Neural cell (in vitro differentiated cells): ENCODE results near the gene REEP6. TPM values are rescaled to one million over a fixed set of nuclear protein-coding genes. Genes with fewer than 3 reads are reported as not detected.

Experiments used
- H2AFZ ChIP-seq: fragments of 200-600, 300-800 bp; sonication (generic), shearing (Covaris generic); 2 replicates; pipeline ENCODE4 v1.6.0; 2014; ENCODE audit warnings: low read depth, mild to moderate bottlenecking, antibody characterized with exemption, low read length, moderate library complexity
- H3F3A ChIP-seq: fragments of 200-600 bp; shearing (Covaris generic); 2 replicates; pipeline ENCODE4 v1.6.1; 2016; ENCODE audit warnings: mild to moderate bottlenecking, moderate library complexity, mixed read lengths, antibody characterized with exemption, low read length; ENCODE audit not compliant: insufficient read depth, poor library complexity, severe bottlenecking
- H3K27ac ChIP-seq: fragments of 200-600, 300-800 bp; sonication (generic), shearing (Covaris generic); 2 replicates; pipeline ENCODE4 v1.5.1; 2014; ENCODE audit warnings: mild to moderate bottlenecking, low read length, moderate library complexity
- H3K27me3 ChIP-seq: fragments of 300-800, 200-600 bp; sonication (generic), shearing (Covaris generic); 2 replicates; pipeline ENCODE4 v1.6.0; 2014; ENCODE audit warnings: mild to moderate bottlenecking, low read depth, low read length, moderate library complexity; ENCODE audit not compliant: insufficient read depth
- H3K36me3 ChIP-seq: fragments of 300-800, 200-600 bp; sonication (generic), shearing (Covaris generic); 2 replicates; pipeline ENCODE4 v1.5.1; 2014; ENCODE audit warnings: mild to moderate bottlenecking, antibody characterized with exemption, low read length, moderate library complexity; ENCODE audit not compliant: insufficient read depth
- H3K4me2 ChIP-seq: fragments of 300-800, 200-600 bp; sonication (generic), shearing (Covaris generic); 2 replicates; pipeline ENCODE4 v1.6.0; 2014; ENCODE audit warnings: mild to moderate bottlenecking, low read length
- H3K4me3 ChIP-seq: fragments of 300-800, 200-600 bp; sonication (generic), shearing (Covaris generic); 2 replicates; pipeline ENCODE4 v1.5.1; 2014; ENCODE audit warnings: mild to moderate bottlenecking, low read length, moderate library complexity
- H3K79me2 ChIP-seq: fragments of 200-600 bp; shearing (Covaris generic); replicated peaks from 2 replicates; pipeline ENCODE4 v1.6.0; 2014; ENCODE audit warnings: mild to moderate bottlenecking, low read length, moderate library complexity; ENCODE audit not compliant: insufficient read depth
- H3K9ac ChIP-seq: fragments of 300-800, 200-600 bp; sonication (generic), shearing (Covaris generic); 2 replicates; pipeline ENCODE4 v1.6.1; 2016; ENCODE audit warnings: mild to moderate bottlenecking, low read length, mixed read lengths
- H3K9me2 ChIP-seq: fragments of 200-600 bp; shearing (Covaris generic); 2 replicates; pipeline ENCODE4 v1.6.1; 2016; ENCODE audit warnings: mild to moderate bottlenecking, low read length, mixed read lengths; ENCODE audit not compliant: insufficient read depth
- H3K9me3 ChIP-seq: fragments of 200-600, 300-800 bp; sonication (generic), shearing (Covaris generic); 2 replicates; pipeline ENCODE4 v1.6.1; 2016; ENCODE audit warnings: mild to moderate bottlenecking, mixed run types, low read length, moderate library complexity, mixed read lengths
- H4K20me1 ChIP-seq: fragments of 200-600 bp; shearing (Covaris generic); 2 replicates; pipeline ENCODE4 v1.6.1; 2016; ENCODE audit warnings: mild to moderate bottlenecking, mixed run types; ENCODE audit not compliant: insufficient read depth
- CTCF ChIP-seq: fragments of 450-650 bp; IDR thresholded peaks from 2 replicates; pipeline ENCODE4 v1.5.1; 2014; ENCODE audit warnings: antibody characterized with exemption, mild to moderate bottlenecking, moderate library complexity; ENCODE audit not compliant: poor library complexity, severe bottlenecking
- EP300 ChIP-seq: fragments of 450-650 bp; conservative IDR thresholded peaks from 2 replicates; pipeline ENCODE4 v1.6.1; 2014; ENCODE audit warnings: antibody characterized with exemption, mild to moderate bottlenecking, moderate library complexity; ENCODE audit not compliant: poor library complexity, severe bottlenecking
- EZH2 ChIP-seq: fragments of 200-600, 300-800 bp; shearing (Covaris generic), sonication (generic); IDR thresholded peaks from 2 replicates; pipeline ENCODE4 v1.6.1; 2014; ENCODE audit warnings: antibody characterized with exemption, low read length, borderline replicate concordance, mild to moderate bottlenecking; ENCODE audit not compliant: insufficient read depth, poor library complexity, severe bottlenecking
- MXI1 ChIP-seq: fragments of 450-650 bp; conservative IDR thresholded peaks from 2 replicates; pipeline ENCODE4 v1.6.1; 2014; ENCODE audit warnings: antibody characterized with exemption, mild to moderate bottlenecking; ENCODE audit not compliant: poor library complexity, severe bottlenecking
- POLR2AphosphoS5 ChIP-seq: IDR thresholded peaks from 2 replicates; pipeline ENCODE4 v1.6.1; 2012
- RAD21 ChIP-seq: fragments of 450-650 bp; conservative IDR thresholded peaks from 2 replicates; pipeline ENCODE4 v1.6.1; 2014; ENCODE audit warnings: antibody characterized with exemption, mild to moderate bottlenecking, moderate library complexity
- REST ChIP-seq: IDR thresholded peaks from 2 replicates; pipeline ENCODE4 v1.6.1; 2012; ENCODE audit warnings: borderline replicate concordance
- SMC3 ChIP-seq: fragments of 450-650 bp; conservative IDR thresholded peaks from 2 replicates; pipeline ENCODE4 v1.6.1; 2014; ENCODE audit warnings: antibody characterized with exemption, mild to moderate bottlenecking, moderate library complexity; ENCODE audit not compliant: poor library complexity
- TAF1 ChIP-seq: IDR thresholded peaks from 2 replicates; pipeline ENCODE4 v1.6.1; 2012; ENCODE audit warnings: low read depth
- polyA plus RNA-seq: library from polyadenylated mRNA; depleted of rRNA; stranded (reverse); fragments of >200 nt; gene quantifications from 2 replicates; pipeline ENCODE4 v1.2.3, GENCODE V29; 2014

Gene REEP6
- polyA plus RNA-seq, 1 donor from 2014 or later = 10.7 TPM

DNA sequence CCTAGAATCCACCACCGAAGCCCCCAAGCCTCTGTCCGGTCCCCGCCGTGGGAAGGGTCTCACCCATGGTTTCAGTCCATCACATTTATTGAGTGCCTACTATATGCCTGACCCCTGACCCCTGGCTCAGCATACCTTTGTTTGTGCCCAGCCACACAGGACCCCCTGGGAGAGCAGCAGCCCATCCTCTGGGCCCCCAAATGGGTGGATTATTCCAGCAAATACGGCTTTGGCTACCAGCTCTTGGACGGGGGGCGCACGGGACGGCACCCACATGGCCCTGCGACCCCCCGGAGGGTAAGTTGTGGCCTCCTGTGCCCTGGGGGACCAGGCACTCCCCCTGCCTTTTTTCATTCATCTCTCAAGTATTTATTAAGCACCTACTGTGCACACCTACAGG, 40.6 kb downstream of the REEP6 start:
- H3K9ac ChIP-seq = no peak overlapping the region
- no peaks in the 10 kb centered on the region for H4K20me1 ChIP-seq
- no peaks in the 10 kb centered on the region for H3F3A ChIP-seq
- no peak for TF ChIP-seq POLR2AphosphoS5
- TF ChIP-seq REST = no peak
- TF ChIP-seq SMC3 = no peak
- no peak for TF ChIP-seq TAF1
- no peak for TF ChIP-seq RAD21
- no peak for TF ChIP-seq MXI1
- TF ChIP-seq EP300 = no peak
- TF ChIP-seq CTCF = no peak
- no peak for TF ChIP-seq EZH2
- no peak overlapping the region for H2AFZ ChIP-seq
- H3K36me3 ChIP-seq = no peaks in the 10 kb centered on the region
- H3K27ac ChIP-seq = no peak overlapping the region
- no peak overlapping the region for H3K4me2 ChIP-seq
- no peak overlapping the region for H3K4me3 ChIP-seq
- H3K9me2 ChIP-seq = no peaks in the 10 kb centered on the region
- H3K9me3 ChIP-seq = no peaks in the 10 kb centered on the region
- H3K79me2 ChIP-seq = no peaks in the 10 kb centered on the region
- no peaks in the 10 kb centered on the region for H3K27me3 ChIP-seq

- TF ChIP-seq MXI1 = no peak
- no peak for TF ChIP-seq RAD21
- no peak for TF ChIP-seq EZH2
- no peak for TF ChIP-seq EP300
- no peak for TF ChIP-seq SMC3
- no peak for TF ChIP-seq REST
- TF ChIP-seq CTCF = no peak
- TF ChIP-seq POLR2AphosphoS5 = no peak
- no peak for TF ChIP-seq TAF1
- Histone ChIP-seq H3K4me2 (no peak overlapping the region), H3F3A (no peaks in the 10 kb centered on the region), H3K9ac (no peak overlapping the region), H3K27ac (no peak overlapping the region), H3K9me3 (no peaks in the 10 kb centered on the region), H3K36me3 (no peaks in the 10 kb centered on the region), H3K4me3 (no peak overlapping the region), H3K9me2 (no peaks in the 10 kb centered on the region), H3K79me2 (no peaks in the 10 kb centered on the region), H2AFZ (no peak overlapping the region), H3K27me3 (no peaks in the 10 kb centered on the region), H4K20me1 (no peaks in the 10 kb centered on the region)
Observed at GRCh38 chr19:1532003-1532402, 41.0 kb downstream of the REEP6 start.
